Fibroblast of the aortic adventitia (primary cell): Measurements from ENCODE around the gene ABCC11. TPM values are rescaled to one million over a fixed set of nuclear protein-coding genes. Genes with fewer than 3 reads are reported as not detected.

ENCODE experiments used
- DNase-seq: peaks from one replicate; pipeline ENCODE4 v3.0.0-alpha.2; 2010; ENCODE audit warnings: low read depth
- H3K4me3 ChIP-seq: 2 replicates; pipeline ENCODE4 v1.5.1; 2011; ENCODE audit warnings: low read depth, mild to moderate bottlenecking, control low read depth, low read length, moderate library complexity
- CTCF ChIP-seq: IDR thresholded peaks from 2 replicates; pipeline ENCODE4 v1.5.1; 2011; ENCODE audit warnings: mild to moderate bottlenecking, low read length, control low read depth, inconsistent platforms; ENCODE audit not compliant: insufficient read depth
- total RNA-seq: library from RNA; depleted of rRNA; stranded (reverse); fragments of >200 nt; gene quantifications from 2 replicates; pipeline ENCODE4 v1.2.3, GENCODE V29; 2012; ENCODE audit warnings: low replicate concordance

Gene ABCC11
- total RNA-seq, 1 donor = 0.09 TPM

- H3K4me3 ChIP-seq = no peak overlapping the region
- no peak for DNase-seq
- TF ChIP-seq CTCF = no peak
Observed at GRCh38 chr16:48225456-48225855, 21.9 kb downstream of the ABCC11 start.

- TF ChIP-seq CTCF = no peak
- no peak overlapping the region for H3K4me3 ChIP-seq
- no peak for DNase-seq
Observed at GRCh38 chr16:48223490-48223889, 23.8 kb downstream of the ABCC11 start.

- no peak for DNase-seq
- no peak overlapping the region for H3K4me3 ChIP-seq
- no peak for TF ChIP-seq CTCF
Observed at GRCh38 chr16:48220891-48221290, 26.4 kb downstream of the ABCC11 start.

GRCh38 chr16:48218473-48218872 is 28.9 kb downstream of the ABCC11 start:
- H3K4me3 ChIP-seq = no peak overlapping the region
- DNase-seq = no peak
- no peak for TF ChIP-seq CTCF

- TF ChIP-seq CTCF = no peak
- no peak overlapping the region for H3K4me3 ChIP-seq
- no peak for DNase-seq
Observed at GRCh38 chr16:48217708-48218107, 29.6 kb downstream of the ABCC11 start.

GRCh38 chr16:48215738-48216137 is 31.6 kb downstream of the ABCC11 start:
- H3K4me3 ChIP-seq = no peak overlapping the region
- no peak for TF ChIP-seq CTCF
- no peak for DNase-seq

- no peak for TF ChIP-seq CTCF
- DNase-seq = no peak
- H3K4me3 ChIP-seq = no peak overlapping the region
Observed at GRCh38 chr16:48212033-48212432, 35.3 kb downstream of the ABCC11 start.
